Astrocyte (in vitro differentiated cells and primary cell): ENCODE measurements around the gene ERC1. TPM values are rescaled to one million over a fixed set of nuclear protein-coding genes. Genes with fewer than 3 reads are reported as not detected.

Experiments
- DNase-seq: peaks from one replicate; pipeline ENCODE4 v3.0.0-alpha.2; 2010; ENCODE audit warnings: low read depth
- FAIRE-seq: peaks from 2 replicates; lab custom pipeline; 2011; peaks lifted over from hg19 to GRCh38; lab: Jason Lieb, UNC
- H2AFZ ChIP-seq: 2 replicates; pipeline ENCODE4 v1.6.0; 2012; ENCODE audit warnings: low read depth, low read length, inconsistent platforms
- H3K27ac ChIP-seq: 2 replicates; pipeline ENCODE4 v1.5.1; 2011; ENCODE audit warnings: low read depth, low read length, inconsistent platforms
- H3K27me3 ChIP-seq: 2 replicates; pipeline ENCODE4 v1.6.0; 2011; ENCODE audit warnings: low read length, inconsistent platforms; ENCODE audit not compliant: insufficient read depth
- H3K36me3 ChIP-seq: 2 replicates; pipeline ENCODE4 v1.5.1; 2011; ENCODE audit warnings: low read length, inconsistent platforms; ENCODE audit not compliant: insufficient read depth
- H3K4me1 ChIP-seq: 2 replicates; pipeline ENCODE4 v1.5.1; 2011; ENCODE audit warnings: low read length, inconsistent platforms; ENCODE audit not compliant: insufficient read depth
- H3K4me2 ChIP-seq: 2 replicates; pipeline ENCODE4 v1.6.0; 2012; ENCODE audit warnings: low read length, inconsistent platforms
- H3K4me3 ChIP-seq: 2 replicates; pipeline ENCODE4 v1.5.1; 2011; ENCODE audit warnings: low read depth, mild to moderate bottlenecking, low read length, inconsistent platforms; ENCODE audit not compliant: insufficient read depth
- H3K79me2 ChIP-seq: 2 replicates; pipeline ENCODE4 v1.6.0; 2012; ENCODE audit warnings: mild to moderate bottlenecking, low read length, inconsistent platforms; ENCODE audit not compliant: insufficient read depth
- H3K9ac ChIP-seq: 2 replicates; pipeline ENCODE4 v1.6.0; 2012; ENCODE audit warnings: mild to moderate bottlenecking, low read length, inconsistent platforms
- H3K9me3 ChIP-seq: 2 replicates; pipeline ENCODE4 v1.5.1; 2012; ENCODE audit warnings: low read depth, mild to moderate bottlenecking, low read length, inconsistent platforms; ENCODE audit not compliant: insufficient read depth
- H4K20me1 ChIP-seq: 2 replicates; pipeline ENCODE4 v1.6.0; 2012; ENCODE audit warnings: low read length, inconsistent platforms; ENCODE audit not compliant: insufficient read depth
- H3K27ac Mint-ChIP-seq: one replicate; pipeline ENCODE4 v1.8.0; 2021; ENCODE audit warnings: mild to moderate bottlenecking, mixed read lengths; ENCODE audit not compliant: unreplicated experiment
- H3K27me3 Mint-ChIP-seq: one replicate; pipeline ENCODE4 v1.8.0; 2021; ENCODE audit warnings: low read depth, mixed read lengths; ENCODE audit not compliant: unreplicated experiment
- H3K36me3 Mint-ChIP-seq: one replicate; pipeline ENCODE4 v1.8.0; 2021; ENCODE audit warnings: low read depth, mixed read lengths; ENCODE audit not compliant: unreplicated experiment
- H3K4me1 Mint-ChIP-seq: one replicate; pipeline ENCODE4 v1.8.0; 2021; ENCODE audit warnings: low read depth, mixed read lengths; ENCODE audit not compliant: unreplicated experiment
- H3K4me3 Mint-ChIP-seq: one replicate; pipeline ENCODE4 v1.8.0; 2021; ENCODE audit warnings: mild to moderate bottlenecking, moderate library complexity, mixed read lengths; ENCODE audit not compliant: unreplicated experiment
- H3K9me3 Mint-ChIP-seq: one replicate; pipeline ENCODE4 v1.8.0; 2021; ENCODE audit warnings: mild to moderate bottlenecking, mixed read lengths; ENCODE audit not compliant: unreplicated experiment
- EZH2 ChIP-seq: IDR thresholded peaks from 2 replicates; pipeline ENCODE4 v1.6.1; 2012; ENCODE audit warnings: mild to moderate bottlenecking, low read length, inconsistent platforms; ENCODE audit not compliant: insufficient read depth
- total RNA-seq: library from RNA; stranded (reverse); gene quantifications from 2 replicates; pipeline ENCODE4 v1.2.1, GENCODE V29; 2021
- TF ChIP-seq, protein P1 (sequence below): IDR thresholded peaks from 2 replicates; pipeline ENCODE4 v1.5.1; 2011; ENCODE audit warnings: low read depth, mild to moderate bottlenecking, inconsistent platforms, low read length, moderate library complexity; ENCODE audit not compliant: insufficient read depth

Gene ERC1
- total RNA-seq, 1 donor from 2014 or later = 67.1 TPM

DNA sequence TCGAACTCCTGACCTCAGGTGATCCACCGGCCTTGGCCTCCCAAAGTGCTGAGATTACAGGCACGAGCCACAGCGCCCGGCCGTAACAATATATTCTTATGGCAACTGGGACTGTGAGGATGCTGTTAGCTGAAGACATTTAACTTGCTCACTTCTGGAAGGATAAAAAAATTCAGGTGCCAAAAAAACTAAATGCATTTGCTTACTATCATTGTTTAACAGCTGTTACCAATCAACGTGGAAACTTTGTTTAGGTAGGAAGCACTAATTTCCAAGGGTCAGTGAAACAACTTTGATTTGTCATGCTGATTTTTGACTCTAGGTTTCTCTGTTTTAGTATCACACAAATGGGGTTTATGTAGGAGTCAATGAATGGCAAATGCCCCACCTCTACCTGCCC is 297.3 kb downstream of the ERC1 start:
- no peaks in the 10 kb centered on the region for H3K36me3 ChIP-seq
- DNase-seq (no peak), FAIRE-seq (no peak)
- no peaks in the 10 kb centered on the region for H3K79me2 ChIP-seq
- no peak overlapping the region for H3K4me3 ChIP-seq
- Mint-ChIP-seq H3K36me3 (peaks cover 13% of the 10 kb centered on the region), H3K27ac (no peak overlapping the region), H3K4me3 (no peak overlapping the region), H3K27me3 (no peaks in the 10 kb centered on the region), H3K4me1 (peaks cover 5% of the 10 kb centered on the region), H3K9me3 (no peaks in the 10 kb centered on the region)
- no peak overlapping the region for H3K4me2 ChIP-seq
- no peak for TF ChIP-seq EZH2
- TF ChIP-seq, protein P1, sequence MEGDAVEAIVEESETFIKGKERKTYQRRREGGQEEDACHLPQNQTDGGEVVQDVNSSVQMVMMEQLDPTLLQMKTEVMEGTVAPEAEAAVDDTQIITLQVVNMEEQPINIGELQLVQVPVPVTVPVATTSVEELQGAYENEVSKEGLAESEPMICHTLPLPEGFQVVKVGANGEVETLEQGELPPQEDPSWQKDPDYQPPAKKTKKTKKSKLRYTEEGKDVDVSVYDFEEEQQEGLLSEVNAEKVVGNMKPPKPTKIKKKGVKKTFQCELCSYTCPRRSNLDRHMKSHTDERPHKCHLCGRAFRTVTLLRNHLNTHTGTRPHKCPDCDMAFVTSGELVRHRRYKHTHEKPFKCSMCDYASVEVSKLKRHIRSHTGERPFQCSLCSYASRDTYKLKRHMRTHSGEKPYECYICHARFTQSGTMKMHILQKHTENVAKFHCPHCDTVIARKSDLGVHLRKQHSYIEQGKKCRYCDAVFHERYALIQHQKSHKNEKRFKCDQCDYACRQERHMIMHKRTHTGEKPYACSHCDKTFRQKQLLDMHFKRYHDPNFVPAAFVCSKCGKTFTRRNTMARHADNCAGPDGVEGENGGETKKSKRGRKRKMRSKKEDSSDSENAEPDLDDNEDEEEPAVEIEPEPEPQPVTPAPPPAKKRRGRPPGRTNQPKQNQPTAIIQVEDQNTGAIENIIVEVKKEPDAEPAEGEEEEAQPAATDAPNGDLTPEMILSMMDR = no peak
- H4K20me1 ChIP-seq = no peaks in the 10 kb centered on the region
- H3K9ac ChIP-seq = no peak overlapping the region
- H3K4me1 ChIP-seq = no peaks in the 10 kb centered on the region
- no peak overlapping the region for H2AFZ ChIP-seq
- H3K9me3 ChIP-seq = no peaks in the 10 kb centered on the region
- no peaks in the 10 kb centered on the region for H3K27me3 ChIP-seq
- no peak overlapping the region for H3K27ac ChIP-seq

DNA sequence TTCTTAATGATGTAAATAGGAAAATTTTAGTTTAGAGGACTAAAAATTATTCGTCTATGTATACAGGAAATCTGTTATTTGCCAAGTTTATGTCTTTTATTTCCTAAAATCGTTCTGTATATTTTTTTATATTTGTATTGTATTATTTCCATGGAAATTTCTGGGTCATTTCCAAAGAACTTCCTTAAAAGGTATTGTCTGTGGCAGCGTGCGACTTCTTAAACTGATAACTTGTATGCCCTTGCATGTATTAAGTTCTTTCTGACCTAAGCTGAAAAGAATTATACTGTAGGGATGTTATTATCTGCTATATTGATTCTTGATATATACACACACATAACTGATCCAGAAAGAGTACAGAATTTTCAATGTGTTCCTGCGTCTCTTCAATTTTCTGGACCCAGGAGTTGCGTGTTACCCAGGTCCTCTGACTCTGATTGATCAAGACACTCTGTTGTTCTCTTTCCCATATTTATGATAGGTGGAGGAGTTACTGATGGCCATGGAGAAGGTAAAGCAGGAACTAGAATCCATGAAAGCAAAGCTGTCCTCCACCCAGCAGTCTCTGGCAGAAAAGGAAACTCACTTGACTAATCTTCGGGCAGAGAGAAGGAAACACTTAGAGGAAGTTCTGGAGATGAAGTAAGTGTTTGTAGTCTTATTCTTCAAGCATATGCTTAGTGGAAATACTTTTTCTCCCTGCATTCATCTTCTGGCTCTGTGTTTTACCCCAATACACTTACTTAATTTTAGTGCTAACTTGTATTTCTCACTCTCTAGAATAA is 298.5 kb downstream of the ERC1 start:
- H4K20me1 ChIP-seq = no peaks in the 10 kb centered on the region
- H3K4me3 ChIP-seq = no peak overlapping the region
- Mint-ChIP-seq H3K9me3 (no peaks in the 10 kb centered on the region), H3K36me3 (peaks cover 13% of the 10 kb centered on the region), H3K27ac (no peak overlapping the region), H3K4me3 (no peak overlapping the region), H3K4me1 (peaks cover 3% of the 10 kb centered on the region), H3K27me3 (no peaks in the 10 kb centered on the region)
- no peak for DNase-seq
- no peak overlapping the region for H3K27ac ChIP-seq
- no peak for FAIRE-seq
- no peak overlapping the region for H3K9ac ChIP-seq
- TF ChIP-seq EZH2 = no peak
- TF ChIP-seq, protein P1 = no peak
- no peaks in the 10 kb centered on the region for H3K27me3 ChIP-seq
- H3K79me2 ChIP-seq = no peaks in the 10 kb centered on the region
- no peaks in the 10 kb centered on the region for H3K4me1 ChIP-seq
- no peaks in the 10 kb centered on the region for H3K9me3 ChIP-seq
- no peaks in the 10 kb centered on the region for H3K36me3 ChIP-seq
- no peak overlapping the region for H3K4me2 ChIP-seq
- H2AFZ ChIP-seq = no peak overlapping the region

DNA sequence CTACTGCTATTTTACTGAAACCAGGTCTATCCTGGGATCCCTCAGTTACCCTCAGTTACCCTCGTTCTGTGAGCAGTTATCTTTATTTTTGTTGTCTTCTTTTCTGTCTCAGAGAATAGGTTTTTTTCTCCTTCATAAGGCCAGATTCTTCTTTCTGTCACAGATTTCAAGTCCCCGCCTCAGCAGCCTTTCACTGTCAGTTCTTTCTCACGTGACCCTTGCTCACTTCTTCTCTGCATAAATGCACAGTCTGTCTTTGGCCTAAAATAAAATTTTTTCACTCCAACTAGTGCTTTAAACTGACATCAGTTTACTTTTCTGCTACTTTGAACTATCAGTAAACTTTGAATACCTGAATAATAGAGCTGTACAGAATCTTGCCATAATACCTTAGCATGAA is 299.7 kb downstream of the ERC1 start:
- TF ChIP-seq, protein P1 = no peak
- no peak for TF ChIP-seq EZH2
- Histone ChIP-seq H3K4me2 (no peak overlapping the region), H3K79me2 (no peaks in the 10 kb centered on the region), H3K27me3 (no peaks in the 10 kb centered on the region), H3K27ac (no peak overlapping the region), H3K4me1 (no peaks in the 10 kb centered on the region), H3K9ac (no peak overlapping the region), H2AFZ (no peak overlapping the region), H3K4me3 (no peak overlapping the region), H4K20me1 (no peaks in the 10 kb centered on the region), H3K36me3 (no peaks in the 10 kb centered on the region), H3K9me3 (no peaks in the 10 kb centered on the region)
- DNase-seq = no peak
- Mint-ChIP-seq H3K4me1 (no peaks in the 10 kb centered on the region), H3K4me3 (no peak overlapping the region), H3K36me3 (peaks cover 13% of the 10 kb centered on the region), H3K27ac (no peak overlapping the region), H3K9me3 (no peaks in the 10 kb centered on the region), H3K27me3 (no peaks in the 10 kb centered on the region)
- no peak for FAIRE-seq
